Measurements from ENCODE around the gene KRTAP1-5.
"Not testable (repeated sequence)": the region's sequence is repeated elsewhere in the genome, so short reads cannot be mapped to it uniquely, and the experiment has no call there.

Gene KRTAP1-5

DNA sequence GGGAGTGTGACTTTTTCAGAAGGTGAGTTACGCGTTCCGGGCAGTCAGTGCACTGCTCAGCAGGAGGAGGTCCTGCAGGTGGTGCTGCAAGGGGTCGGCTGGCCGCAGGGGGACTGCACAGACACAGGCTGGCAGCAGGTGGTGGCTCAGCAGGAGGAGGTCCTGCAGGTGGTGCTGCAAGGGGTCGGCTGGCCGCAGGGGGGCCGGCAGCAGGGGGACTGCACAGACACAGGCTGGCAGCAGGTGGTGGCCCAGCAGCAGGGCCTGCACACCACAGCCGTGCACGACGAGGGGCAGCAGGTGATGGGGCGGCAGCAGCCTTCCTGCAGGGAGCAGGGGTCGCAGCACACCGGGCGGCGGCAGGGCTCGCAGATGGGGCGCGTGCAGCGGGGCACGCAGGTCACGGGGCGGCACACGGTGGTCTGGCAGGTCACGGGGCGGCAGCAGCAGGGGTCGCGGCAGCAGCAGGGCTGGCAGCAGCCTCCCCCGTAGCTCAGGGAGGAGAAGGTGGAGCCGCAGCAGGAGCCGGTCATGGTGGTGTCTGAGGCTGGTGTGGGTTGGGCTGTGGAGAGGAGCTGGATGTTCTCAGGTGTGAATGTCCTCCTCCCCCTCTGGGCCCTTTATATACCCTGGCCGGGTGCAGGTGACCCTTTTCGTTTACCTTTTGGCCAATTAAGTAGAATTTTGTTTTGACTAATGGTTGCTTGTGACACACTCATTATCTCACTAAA is 19.9 kb upstream of the KRTAP1-5 start, which contains the start of gene KRTAP2-1:
Gene KRTAP2-1 (minus strand): TSS at position 582 of the 731 bp plus-strand sequence. CDS start 49 bp downstream, at position 533.
- not testable (repeated sequence) for DNase-seq

- no peak for DNase-seq
Observed at GRCh38 chr17:41042953-41043352, 15.9 kb upstream of the KRTAP1-5 start.

DNA sequence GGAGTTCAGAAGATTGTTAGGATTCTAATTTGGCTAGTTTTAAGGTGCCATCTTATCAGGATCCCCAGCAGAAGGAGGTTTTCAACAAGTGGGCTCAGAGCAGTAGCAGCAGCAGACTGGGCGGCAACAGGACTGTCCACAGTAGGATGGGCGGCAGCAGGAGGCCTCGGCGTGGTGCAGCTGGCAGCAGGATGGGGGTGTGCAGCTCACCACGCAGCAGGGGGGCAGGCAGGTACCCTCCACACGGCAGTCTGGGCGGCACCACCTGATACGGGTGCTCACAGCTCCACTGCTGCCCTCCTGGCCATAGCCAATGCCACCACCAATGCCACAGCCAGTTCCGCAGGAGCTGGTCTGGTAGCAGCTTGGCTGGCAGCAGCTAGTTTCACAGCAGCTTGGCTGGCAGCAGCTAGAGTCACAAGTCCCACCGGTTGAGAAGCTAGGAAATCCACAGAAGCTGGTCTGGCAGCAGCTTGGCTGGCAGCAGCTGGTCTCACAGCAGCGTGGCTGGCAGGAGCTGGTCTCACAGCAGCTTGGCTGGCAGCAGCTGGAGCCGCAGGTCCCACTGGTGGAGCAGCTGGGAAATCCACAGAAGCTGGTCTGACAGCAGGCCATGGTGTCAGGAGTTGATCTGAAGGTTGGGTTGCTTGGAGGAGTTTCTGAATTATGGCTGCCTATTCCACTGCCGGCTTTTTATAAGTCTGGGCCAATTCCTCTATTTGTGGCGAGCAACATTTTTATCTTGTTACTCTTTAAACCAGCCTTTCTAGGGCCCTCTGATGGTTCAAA is 14.0 kb upstream of the KRTAP1-5 start, which contains the start of gene KRTAP1-1:
Gene KRTAP1-1 (minus strand): TSS at position 668 of the 789 bp plus-strand sequence. CDS start 53 bp downstream, at position 615.
- not testable (repeated sequence) for DNase-seq

- DNase-seq: no peak
Observed at GRCh38 chr17:41037853-41038350, 10.9 kb upstream of the KRTAP1-5 start.

DNA sequence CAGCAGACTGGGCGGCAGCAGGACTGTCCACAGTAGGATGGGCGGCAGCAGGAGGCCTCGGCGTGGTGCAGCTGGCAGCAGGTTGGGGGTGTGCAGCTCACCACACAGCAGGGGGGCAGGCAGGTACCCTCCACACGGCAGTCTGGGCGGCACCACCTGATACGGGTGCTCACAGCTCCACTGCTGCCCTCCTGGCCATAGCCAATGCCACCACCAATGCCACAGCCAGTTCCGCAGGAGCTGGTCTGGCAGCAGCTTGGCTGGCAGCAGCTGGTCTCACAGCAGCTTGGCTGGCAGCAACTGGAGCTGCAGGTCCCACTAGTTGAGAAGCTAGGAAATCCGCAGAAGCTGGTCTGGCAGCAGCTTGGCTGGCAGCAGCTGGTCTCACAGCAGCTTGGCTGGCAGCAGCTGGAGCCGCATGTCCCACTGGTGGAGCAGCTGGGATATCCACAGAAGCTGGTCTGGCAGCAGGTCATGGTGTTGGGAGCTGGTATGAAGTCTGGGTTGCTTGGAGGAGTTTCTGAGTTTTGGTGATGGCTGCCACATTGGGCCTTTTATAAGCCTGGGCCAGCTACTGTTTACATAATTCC is 7.4 kb upstream of the KRTAP1-5 start, which contains the start of gene KRTAP1-3:
Gene KRTAP1-3 (minus strand): TSS at position 529 of the 590 bp plus-strand sequence. CDS start 53 bp downstream, at position 476.
- not testable (repeated sequence) for DNase-seq

DNA sequence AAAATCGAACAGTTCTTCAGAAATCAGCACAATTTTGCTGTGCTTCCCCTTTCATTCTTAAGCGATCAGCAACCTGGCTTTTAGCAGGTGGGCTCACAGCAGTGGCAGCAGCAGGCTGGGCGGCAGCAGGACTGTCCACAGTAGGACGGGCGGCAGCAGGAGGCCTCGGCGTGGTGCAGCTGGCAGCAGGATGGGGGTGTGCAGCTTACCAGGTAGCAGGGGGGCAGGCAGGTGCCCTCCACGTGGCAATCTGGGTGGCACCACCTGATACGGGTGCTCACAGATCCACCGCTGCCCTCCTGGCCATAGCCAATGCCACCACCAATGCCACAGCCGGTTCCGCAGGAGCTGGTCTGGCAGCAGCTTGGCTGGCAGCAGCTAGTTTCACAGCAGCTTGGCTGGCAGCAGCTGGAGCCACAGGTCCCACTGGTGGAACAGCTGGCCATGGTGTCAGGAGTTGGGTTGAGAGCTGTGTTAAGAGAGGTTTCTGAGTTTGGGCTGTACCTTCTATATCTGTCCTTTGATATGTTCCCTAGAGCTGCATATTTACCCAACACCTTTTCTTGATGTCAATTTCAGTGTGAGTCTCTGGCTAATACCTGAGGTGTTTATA is 2.7 kb upstream of the KRTAP1-5 start, which contains the start of gene KRTAP1-4:
Gene KRTAP1-4 (minus strand): TSS at position 563 of the 613 bp plus-strand sequence. CDS start 117 bp downstream, at position 446.
- DNase-seq: no peak

GRCh38 chr17:41024697-41025096 is 2.3 kb downstream of the KRTAP1-5 start:
- DNase-seq: no peak

- no peak for DNase-seq
Observed at GRCh38 chr17:41020336-41020735, 6.7 kb downstream of the KRTAP1-5 start.

DNA sequence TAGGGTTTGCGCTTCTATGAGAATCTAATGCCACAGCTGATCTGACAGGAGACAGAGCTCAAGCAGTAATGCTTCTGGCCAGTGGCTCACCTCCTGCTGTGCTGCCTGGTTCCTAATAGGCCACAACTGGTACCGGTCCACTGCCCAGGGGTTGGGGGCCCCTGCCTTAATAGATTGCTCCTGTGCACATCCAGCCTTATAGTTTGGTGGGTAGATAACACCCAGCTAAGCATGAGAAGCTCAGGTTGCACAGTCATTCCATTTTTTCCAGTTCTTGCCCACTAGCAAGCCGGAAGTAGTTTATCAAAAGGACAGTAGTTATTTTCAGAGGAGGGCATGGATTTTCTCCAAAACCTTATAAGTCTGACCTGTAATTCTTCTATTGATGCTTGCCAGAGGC is 7.6 kb downstream of the KRTAP1-5 start:
- DNase-seq: no peak

DNA sequence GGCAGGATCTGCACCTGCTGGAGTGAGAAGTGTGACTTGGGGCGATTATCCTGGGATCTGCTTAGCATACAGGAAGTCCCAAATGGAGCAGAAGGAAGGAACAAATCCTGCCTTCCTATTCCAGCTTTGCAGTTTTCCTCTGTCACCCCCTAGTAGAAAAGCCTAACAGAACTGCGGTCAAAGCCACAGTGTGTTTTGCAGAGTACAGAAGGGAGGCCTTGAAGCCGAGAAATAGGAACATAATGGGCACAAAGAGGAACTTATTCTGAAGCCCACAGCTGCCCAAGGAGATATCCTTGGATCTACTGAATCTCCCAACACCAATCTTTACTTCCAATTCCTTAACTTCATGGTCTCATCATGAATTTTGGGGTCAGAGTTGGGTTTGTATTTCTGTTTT is 8.5 kb downstream of the KRTAP1-5 start:
- DNase-seq: no peak

DNA sequence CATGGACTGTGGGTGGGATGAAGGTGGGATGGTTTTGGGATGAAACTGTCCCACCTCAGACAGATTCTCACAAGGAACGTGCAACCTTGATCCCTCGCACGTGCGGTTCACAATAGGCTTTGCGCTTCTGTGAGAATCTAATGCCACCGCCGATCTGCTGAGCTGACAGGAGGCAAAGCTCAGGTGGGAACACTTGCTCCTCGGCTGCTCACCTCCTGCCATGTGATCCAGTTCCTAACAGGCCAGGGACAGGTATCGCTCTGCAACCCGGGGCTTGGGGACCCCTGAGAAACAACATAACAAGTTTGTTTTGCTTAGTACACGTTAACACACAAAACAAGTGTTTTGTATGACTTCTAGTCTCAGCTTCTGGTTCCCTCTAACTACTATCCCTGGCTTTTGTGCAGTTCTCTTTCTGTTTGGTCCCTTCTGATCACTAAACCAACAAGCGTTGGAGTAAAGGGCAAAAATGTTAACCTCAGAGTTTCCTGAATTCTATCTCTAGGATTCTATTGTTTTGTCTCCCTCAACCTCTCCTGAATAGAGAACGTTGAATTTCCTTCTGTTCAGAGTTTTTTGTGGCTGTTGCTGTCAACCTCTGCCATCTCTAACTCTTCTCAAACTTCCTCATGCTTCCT is 10.3 kb downstream of the KRTAP1-5 start:
- no peak for DNase-seq

DNA sequence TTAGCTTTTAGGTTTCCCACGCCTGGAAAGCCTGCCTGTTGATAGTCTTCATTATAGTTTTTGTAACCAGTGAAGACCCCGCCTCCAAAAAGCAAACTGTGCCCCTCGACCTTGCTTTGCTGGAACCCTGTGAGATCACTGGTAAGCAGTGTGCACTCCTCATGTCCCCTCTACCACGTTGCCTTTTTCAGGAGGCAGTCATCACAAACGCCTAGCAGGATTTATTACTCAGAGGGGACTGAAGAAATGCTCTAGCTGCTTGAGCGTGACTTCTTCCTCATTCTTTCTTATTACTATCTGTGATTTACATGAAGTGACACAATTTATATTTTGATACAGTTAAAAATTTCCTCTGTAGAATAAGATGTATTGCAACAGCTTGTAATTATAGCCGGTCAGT is 11.6 kb downstream of the KRTAP1-5 start:
- no peak for DNase-seq

- DNase-seq: no peak
Observed at GRCh38 chr17:41013606-41014005, 13.4 kb downstream of the KRTAP1-5 start.

GRCh38 chr17:41013181-41013580 is 13.8 kb downstream of the KRTAP1-5 start:
- no peak for DNase-seq

GRCh38 chr17:41012326-41013120 is 14.5 kb downstream of the KRTAP1-5 start:
- no peak for DNase-seq

GRCh38 chr17:41010441-41010840 is 16.6 kb downstream of the KRTAP1-5 start:
- no peak for DNase-seq

DNA sequence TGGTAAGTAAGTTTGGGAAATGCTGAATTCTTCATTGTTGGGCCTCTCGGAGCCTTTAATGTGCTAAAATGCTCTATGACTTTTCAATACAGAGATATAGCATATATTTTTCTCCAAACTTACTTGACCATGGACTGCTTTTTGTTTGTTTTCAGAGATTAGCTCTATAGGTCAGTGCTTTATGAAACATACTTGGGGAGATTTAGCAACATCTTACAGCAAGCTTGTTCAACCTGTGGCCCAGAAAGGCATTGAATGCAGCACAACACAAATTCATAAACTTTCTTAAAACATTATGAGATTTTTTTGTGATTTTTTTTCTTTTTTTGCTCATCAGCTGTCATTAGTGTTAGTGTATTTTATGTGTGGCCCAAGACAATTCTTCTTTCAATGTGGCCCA is 17.1 kb downstream of the KRTAP1-5 start:
- no peak for DNase-seq

DNA sequence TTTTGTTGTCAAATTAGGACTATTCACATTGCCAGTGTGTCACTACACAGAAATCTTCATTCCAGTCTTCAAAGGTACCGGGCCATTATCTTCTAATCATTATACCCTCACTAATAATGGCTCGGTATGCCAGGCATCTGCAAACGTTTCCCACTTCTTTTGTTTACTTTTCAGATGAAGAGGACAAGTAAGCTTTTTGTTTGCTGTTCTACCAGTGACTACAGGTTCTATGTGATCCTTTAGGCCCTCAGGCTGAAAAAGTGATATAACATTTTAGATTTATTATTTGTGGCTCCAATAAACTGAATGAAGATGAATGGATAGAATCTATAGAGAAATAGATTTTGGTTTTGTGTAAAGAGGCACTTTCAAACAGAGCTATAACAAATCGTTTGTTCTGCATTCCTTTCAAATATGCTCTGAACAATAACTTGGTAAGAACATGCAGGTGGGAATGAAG is 17.7 kb downstream of the KRTAP1-5 start:
- no peak for DNase-seq

DNA sequence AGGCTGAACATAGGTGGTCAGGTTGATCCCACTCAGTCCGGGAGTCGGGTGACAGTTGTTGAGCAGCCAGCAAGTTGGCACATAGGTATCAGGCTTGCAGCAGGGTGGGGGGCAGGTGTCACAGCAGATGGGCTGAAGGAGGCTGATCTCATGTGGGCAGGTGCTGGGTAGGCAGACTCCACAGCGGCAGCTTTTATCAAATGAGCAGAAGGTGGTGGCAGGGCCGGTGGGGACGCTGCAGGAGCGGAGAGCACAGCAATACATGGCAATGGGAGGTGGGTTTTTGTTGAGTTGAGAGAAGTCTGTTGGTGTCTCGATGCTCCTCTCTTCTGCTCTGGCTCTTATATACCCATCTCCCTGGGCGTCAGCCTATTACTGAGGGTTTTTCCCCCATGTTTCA is 18.2 kb downstream of the KRTAP1-5 start, which contains the start of gene KRTAP3-1:
Gene KRTAP3-1 (minus strand): TSS at position 318 of the 400 bp plus-strand sequence. CDS start 54 bp downstream, at position 264.
- no peak for DNase-seq

DNA sequence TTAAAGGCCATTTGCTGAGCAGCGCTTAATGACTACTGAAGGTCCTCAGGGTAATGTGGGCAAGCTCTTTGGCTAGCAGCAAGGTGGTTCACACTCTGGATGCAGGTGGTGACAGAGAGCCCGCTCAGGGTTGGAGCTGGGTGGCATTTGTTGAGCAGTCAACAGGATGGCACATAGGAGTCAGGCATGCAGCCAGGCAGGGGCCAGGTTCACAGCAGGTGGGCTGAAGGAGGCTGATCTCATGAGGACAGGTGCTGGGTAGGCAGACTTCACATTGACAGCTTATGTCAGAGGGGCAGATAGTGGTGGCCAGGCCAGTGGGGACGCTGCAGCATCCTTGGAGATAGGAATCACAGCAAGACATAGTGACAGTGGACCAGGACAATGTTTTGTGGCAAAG is 22.6 kb downstream of the KRTAP1-5 start:
- DNase-seq: no peak

GRCh38 chr17:41003926-41004325 is 23.1 kb downstream of the KRTAP1-5 start:
- no peak for DNase-seq
